Activated CD8-positive, alpha-beta memory T cell treated with anti-CD3 and anti-CD28 coated beads, Interleukin-2, amount 50 U/mL, for 1 hour (primary cell): ENCODE results near the gene ARHGAP6.

Source experiments
- DNase-seq: peaks from one replicate; pipeline ENCODE4 v3.0.0-alpha.2; 2020; ENCODE audit errors: extremely low read depth

Gene ARHGAP6

GRCh38 chrX:11461201-11462001 lies 204.3 kb downstream of the ARHGAP6 start:
- DNase-seq = no peak

- DNase-seq = no peak
Observed at GRCh38 chrX:11460347-11460746, 205.4 kb downstream of the ARHGAP6 start.

GRCh38 chrX:11458170-11458569 lies 207.6 kb downstream of the ARHGAP6 start:
- DNase-seq = no peak

GRCh38 chrX:11451151-11451550 lies 214.6 kb downstream of the ARHGAP6 start:
- no peak for DNase-seq

GRCh38 chrX:11450354-11450753 lies 215.4 kb downstream of the ARHGAP6 start:
- DNase-seq = no peak

- no peak for DNase-seq
Observed at GRCh38 chrX:11449613-11450012, 216.1 kb downstream of the ARHGAP6 start.

- no peak for DNase-seq
Observed at GRCh38 chrX:11447418-11447817, 218.3 kb downstream of the ARHGAP6 start.

GRCh38 chrX:11446949-11447348 lies 218.8 kb downstream of the ARHGAP6 start:
- no peak for DNase-seq

GRCh38 chrX:11446336-11446735 lies 219.4 kb downstream of the ARHGAP6 start:
- no peak for DNase-seq

GRCh38 chrX:11445540-11445939 lies 220.2 kb downstream of the ARHGAP6 start:
- no peak for DNase-seq

- DNase-seq = no peak
Observed at GRCh38 chrX:11444052-11444451, 221.7 kb downstream of the ARHGAP6 start.

- DNase-seq = no peak
Observed at GRCh38 chrX:11439846-11440245, 225.9 kb downstream of the ARHGAP6 start.

GRCh38 chrX:11438767-11439166 lies 227.0 kb downstream of the ARHGAP6 start:
- DNase-seq = no peak

GRCh38 chrX:11438380-11438723 lies 227.4 kb downstream of the ARHGAP6 start:
- no peak for DNase-seq

- no peak for DNase-seq
Observed at GRCh38 chrX:11437642-11438379, 227.9 kb downstream of the ARHGAP6 start.

GRCh38 chrX:11435568-11435967 lies 230.2 kb downstream of the ARHGAP6 start:
- DNase-seq = no peak

GRCh38 chrX:11434607-11435006 lies 231.1 kb downstream of the ARHGAP6 start:
- no peak for DNase-seq

- no peak for DNase-seq
Observed at GRCh38 chrX:11431786-11432185, 233.9 kb downstream of the ARHGAP6 start.

- DNase-seq = no peak
Observed at GRCh38 chrX:11430271-11430670, 235.4 kb downstream of the ARHGAP6 start.

- no peak for DNase-seq
Observed at GRCh38 chrX:11429538-11430085, 236.1 kb downstream of the ARHGAP6 start.

- no peak for DNase-seq
Observed at GRCh38 chrX:11427453-11428071, 238.2 kb downstream of the ARHGAP6 start.

- no peak for DNase-seq
Observed at GRCh38 chrX:11426712-11427452, 238.8 kb downstream of the ARHGAP6 start.
